ENCODE results near the gene PLA2G12B. TPM values are rescaled to one million over a fixed set of nuclear protein-coding genes. Genes with fewer than 3 reads are reported as not detected.
"Not testable (repeated sequence)": the region's sequence is repeated elsewhere in the genome, so short reads cannot be mapped to it uniquely, and the experiment has no call there.

PLA2G12B gene
- total RNA-seq, 1 donor: not detected

- DNase-seq (ENCODE audit: low read depth): no peak
- no peak for TF ChIP-seq CTCF (IDR thresholded peaks at IDR 0.05; ENCODE audit: insufficient read depth, low read depth, low read length)
- H3K4me3 ChIP-seq (ENCODE audit: low read depth, low read length): no peak overlapping the region
These were observed 36.3 kb downstream of the PLA2G12B start for GRCh38 chr10:72918352-72918751.

GRCh38 chr10:72917803-72918332 lies 36.7 kb downstream of the PLA2G12B start:
- not testable (repeated sequence) for H3K4me3 ChIP-seq (ENCODE audit: low read depth, low read length); DNase-seq (ENCODE audit: low read depth)

- H3K4me3 ChIP-seq (ENCODE audit: low read depth, low read length); DNase-seq (ENCODE audit: low read depth): not testable (repeated sequence)
These were observed 37.4 kb downstream of the PLA2G12B start for GRCh38 chr10:72917201-72917600.

GRCh38 chr10:72913287-72913686 lies 41.3 kb downstream of the PLA2G12B start:
- no peak for TF ChIP-seq CTCF (IDR thresholded peaks at IDR 0.05; ENCODE audit: insufficient read depth, low read depth, low read length)

GRCh38 chr10:72912736-72913135 lies 41.9 kb downstream of the PLA2G12B start:
- DNase-seq (ENCODE audit: low read depth): no peak

More at GRCh38 chr10:72913287-72913686, 41.3 kb downstream of the PLA2G12B start:
- no peak for DNase-seq (ENCODE audit: low read depth)
- H3K4me3 ChIP-seq (ENCODE audit: low read depth, low read length): no peak overlapping the region

GRCh38 chr10:72911758-72912157 lies 42.8 kb downstream of the PLA2G12B start:
- no peak for DNase-seq (ENCODE audit: low read depth)

More at GRCh38 chr10:72912736-72913135, 41.9 kb downstream of the PLA2G12B start:
- no peak for TF ChIP-seq CTCF (IDR thresholded peaks at IDR 0.05; ENCODE audit: insufficient read depth, low read depth, low read length)
- no peak overlapping the region for H3K4me3 ChIP-seq (ENCODE audit: low read depth, low read length)

GRCh38 chr10:72910705-72911104 lies 43.9 kb downstream of the PLA2G12B start:
- TF ChIP-seq CTCF (IDR thresholded peaks at IDR 0.05; ENCODE audit: insufficient read depth, low read depth, low read length): no peak
- no peak overlapping the region for H3K4me3 ChIP-seq (ENCODE audit: low read depth, low read length)
- DNase-seq (ENCODE audit: low read depth): no peak

More at GRCh38 chr10:72911758-72912157, 42.8 kb downstream of the PLA2G12B start:
- no peak for TF ChIP-seq CTCF (IDR thresholded peaks at IDR 0.05; ENCODE audit: insufficient read depth, low read depth, low read length)
- no peak overlapping the region for H3K4me3 ChIP-seq (ENCODE audit: low read depth, low read length)

- no peak for TF ChIP-seq CTCF (IDR thresholded peaks at IDR 0.05; ENCODE audit: insufficient read depth, low read depth, low read length)
- no peak for DNase-seq (ENCODE audit: low read depth)
- no peak overlapping the region for H3K4me3 ChIP-seq (ENCODE audit: low read depth, low read length)
These were observed 48.2 kb downstream of the PLA2G12B start for GRCh38 chr10:72906446-72906845.
